BE2C (cell line): Measurements from ENCODE around the gene FBL.

ENCODE experiments used
- DNase-seq: peaks from one replicate; pipeline ENCODE4 v3.0.0-alpha.2; 2020
- H3K27me3 ChIP-seq: fragments of 250-450 bp; sonication (Bioruptor Pico); 2 replicates; pipeline ENCODE4 v1.5.1; 2020; ENCODE audit warnings: mild to moderate bottlenecking
- H3K36me3 ChIP-seq: fragments of 250-450 bp; sonication (Bioruptor Pico); 2 replicates; pipeline ENCODE4 v1.5.1; 2020; ENCODE audit warnings: mild to moderate bottlenecking
- H3K4me1 ChIP-seq: fragments of 250-450 bp; sonication (Bioruptor Pico); 2 replicates; pipeline ENCODE4 v1.5.1; 2020
- H3K4me3 ChIP-seq: 2 replicates; pipeline ENCODE4 v1.5.1; 2011; ENCODE audit warnings: low read depth, low read length
- H3K9me3 ChIP-seq: fragments of 250-450 bp; sonication (Bioruptor Pico); 2 replicates; pipeline ENCODE4 v1.5.1; 2020
- TF ChIP-seq, protein P1 (sequence below): IDR thresholded peaks from 2 replicates; pipeline ENCODE4 v1.5.1; 2012; ENCODE audit warnings: mild to moderate bottlenecking, low read depth, low read length

Gene FBL

DNA sequence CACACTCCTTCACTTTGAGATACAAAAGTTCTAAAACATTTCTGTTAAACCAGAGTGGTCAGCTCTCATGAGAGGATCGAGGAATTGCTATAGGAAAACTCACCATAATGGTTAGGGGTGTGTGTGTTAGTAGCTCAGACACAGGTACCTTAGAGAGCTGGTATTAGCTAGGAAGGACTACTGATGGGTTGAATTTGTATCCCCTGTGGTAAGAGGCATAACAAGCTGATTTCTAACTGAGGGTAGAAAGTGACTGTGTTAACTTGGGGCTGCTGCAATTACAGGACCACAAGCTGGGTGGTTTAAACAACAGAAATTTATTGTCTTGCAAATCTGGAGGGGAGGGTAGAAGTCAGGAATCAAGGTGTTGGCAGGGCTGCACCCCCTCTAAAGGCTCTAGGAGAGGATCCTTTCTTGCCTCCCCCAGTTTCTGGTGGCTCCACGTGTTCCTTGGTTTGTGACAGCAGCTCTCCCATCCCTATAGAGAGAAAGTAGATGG is 50.1 kb downstream of the FBL start:
- H3K4me3 ChIP-seq, result no peak overlapping the region
- TF ChIP-seq, protein P1, sequence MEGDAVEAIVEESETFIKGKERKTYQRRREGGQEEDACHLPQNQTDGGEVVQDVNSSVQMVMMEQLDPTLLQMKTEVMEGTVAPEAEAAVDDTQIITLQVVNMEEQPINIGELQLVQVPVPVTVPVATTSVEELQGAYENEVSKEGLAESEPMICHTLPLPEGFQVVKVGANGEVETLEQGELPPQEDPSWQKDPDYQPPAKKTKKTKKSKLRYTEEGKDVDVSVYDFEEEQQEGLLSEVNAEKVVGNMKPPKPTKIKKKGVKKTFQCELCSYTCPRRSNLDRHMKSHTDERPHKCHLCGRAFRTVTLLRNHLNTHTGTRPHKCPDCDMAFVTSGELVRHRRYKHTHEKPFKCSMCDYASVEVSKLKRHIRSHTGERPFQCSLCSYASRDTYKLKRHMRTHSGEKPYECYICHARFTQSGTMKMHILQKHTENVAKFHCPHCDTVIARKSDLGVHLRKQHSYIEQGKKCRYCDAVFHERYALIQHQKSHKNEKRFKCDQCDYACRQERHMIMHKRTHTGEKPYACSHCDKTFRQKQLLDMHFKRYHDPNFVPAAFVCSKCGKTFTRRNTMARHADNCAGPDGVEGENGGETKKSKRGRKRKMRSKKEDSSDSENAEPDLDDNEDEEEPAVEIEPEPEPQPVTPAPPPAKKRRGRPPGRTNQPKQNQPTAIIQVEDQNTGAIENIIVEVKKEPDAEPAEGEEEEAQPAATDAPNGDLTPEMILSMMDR, result no peak
- DNase-seq, result no peak
- H3K27me3 ChIP-seq, result peaks cover 33% of the 10 kb centered on the region
- H3K36me3 ChIP-seq, result no peaks in the 10 kb centered on the region
- H3K9me3 ChIP-seq, result no peaks in the 10 kb centered on the region
- no peaks in the 10 kb centered on the region for H3K4me1 ChIP-seq

DNA sequence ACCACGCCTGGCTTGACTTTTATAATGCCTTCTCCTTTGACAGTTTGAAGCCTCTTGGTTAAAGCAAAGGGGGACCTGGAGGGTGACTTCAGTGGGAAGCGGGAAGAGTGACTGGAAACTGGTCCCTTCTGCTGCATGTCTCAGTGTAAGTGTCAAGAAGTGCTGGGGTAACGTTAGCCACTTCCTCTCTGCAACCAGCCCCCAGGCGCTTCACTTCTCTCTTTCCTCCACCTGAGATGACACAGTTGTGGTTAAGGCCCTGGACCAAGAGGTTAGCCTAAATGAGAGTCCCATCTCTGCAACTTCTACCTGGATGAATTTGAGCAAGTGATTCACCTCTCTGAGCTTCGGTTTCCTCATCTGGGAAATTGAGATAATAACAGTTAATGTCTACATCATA is 51.2 kb downstream of the FBL start:
- Histone ChIP-seq H3K4me3 (no peak overlapping the region), H3K9me3 (no peaks in the 10 kb centered on the region), H3K27me3 (peaks cover 26% of the 10 kb centered on the region), H3K4me1 (no peaks in the 10 kb centered on the region), H3K36me3 (no peaks in the 10 kb centered on the region)
- no peak for DNase-seq
- TF ChIP-seq, protein P1, result no peak

DNA sequence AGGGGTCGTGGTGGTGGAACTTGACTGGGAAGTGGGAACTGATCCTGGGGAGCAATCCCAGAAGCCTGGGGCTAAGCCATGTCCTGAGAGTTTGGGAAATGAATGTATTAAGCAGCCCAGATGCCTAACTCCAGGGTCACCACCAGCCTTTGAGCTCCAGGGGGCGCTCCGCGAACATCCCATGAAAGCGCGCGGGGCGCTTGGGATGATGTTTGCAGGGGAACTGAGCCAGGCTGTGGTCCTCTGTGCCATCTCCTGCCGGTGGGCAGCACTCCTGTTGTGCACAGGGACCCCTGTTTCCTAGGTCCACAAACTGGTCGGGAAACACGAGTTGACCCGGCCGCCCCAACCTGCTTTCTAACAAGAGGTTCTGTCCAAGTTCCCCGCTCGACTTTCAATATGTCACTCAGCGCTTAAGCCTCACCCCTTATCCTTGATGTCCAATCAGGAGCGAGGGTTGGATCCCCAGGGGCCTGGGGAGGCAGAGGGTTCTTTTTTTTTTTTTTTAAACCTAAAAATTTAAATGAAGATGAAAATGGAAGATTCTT is 53.1 kb downstream of the FBL start:
- peak; percentile 82 for DNase-seq
- Histone ChIP-seq H3K4me3 (peak overlapping the region; percentile 68), H3K4me1 (no peaks in the 10 kb centered on the region), H3K9me3 (no peaks in the 10 kb centered on the region), H3K27me3 (peaks cover 19% of the 10 kb centered on the region; the same call in 1 of the 2 replicates), H3K36me3 (no peaks in the 10 kb centered on the region)
- TF ChIP-seq, protein P1, result peak; percentile 95

DNA sequence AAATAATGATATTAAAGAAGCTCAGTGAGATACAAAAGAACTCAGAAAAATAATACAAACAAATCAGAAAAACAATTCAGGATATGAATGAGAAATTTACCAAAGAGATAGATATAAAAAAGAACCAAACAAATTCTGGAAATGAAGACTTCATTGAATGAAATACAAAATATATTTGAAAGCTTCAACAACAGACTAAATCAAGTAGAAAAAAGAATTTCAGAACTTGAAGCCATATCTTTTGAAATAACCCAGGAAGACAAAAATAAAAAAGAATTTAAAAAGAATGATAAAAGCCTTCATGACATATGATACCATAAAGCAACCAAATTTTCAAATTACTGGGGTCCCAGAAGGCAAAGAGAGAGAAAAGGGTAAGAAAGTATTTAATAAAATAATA is 57.9 kb downstream of the FBL start:
- Histone ChIP-seq H3K4me3 (no peak overlapping the region), H3K9me3 (no peaks in the 10 kb centered on the region; the same call in 1 of the 2 replicates), H3K36me3 (no peaks in the 10 kb centered on the region), H3K27me3 (0 out of 2 replicates have a peak, but pooled peaks cover 5% of the 10 kb centered on the region), H3K4me1 (no peaks in the 10 kb centered on the region)
- TF ChIP-seq, protein P1, result no peak
- DNase-seq, result no peak
